ENCODE results near the gene PDCD1LG2.

DNA sequence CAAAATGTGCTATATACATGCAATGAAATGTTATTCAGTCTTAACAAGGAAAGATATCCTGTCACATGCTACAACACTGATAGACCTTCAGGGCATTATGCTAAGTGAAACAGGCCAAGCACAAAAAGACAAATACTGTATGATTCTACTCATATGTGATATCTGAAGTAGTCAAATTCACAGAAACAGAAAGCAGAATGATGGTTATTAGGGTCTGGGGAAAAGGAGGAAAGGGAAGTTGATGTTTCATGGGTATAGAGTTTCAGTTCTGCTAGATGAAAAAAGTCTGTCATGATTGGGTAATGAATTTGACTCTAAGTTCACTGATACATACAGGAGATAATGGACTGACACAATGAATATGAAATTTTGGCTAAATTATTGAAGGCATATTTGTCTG is 107.4 kb downstream of the PDCD1LG2 start:
- TF ChIP-seq, protein P1, sequence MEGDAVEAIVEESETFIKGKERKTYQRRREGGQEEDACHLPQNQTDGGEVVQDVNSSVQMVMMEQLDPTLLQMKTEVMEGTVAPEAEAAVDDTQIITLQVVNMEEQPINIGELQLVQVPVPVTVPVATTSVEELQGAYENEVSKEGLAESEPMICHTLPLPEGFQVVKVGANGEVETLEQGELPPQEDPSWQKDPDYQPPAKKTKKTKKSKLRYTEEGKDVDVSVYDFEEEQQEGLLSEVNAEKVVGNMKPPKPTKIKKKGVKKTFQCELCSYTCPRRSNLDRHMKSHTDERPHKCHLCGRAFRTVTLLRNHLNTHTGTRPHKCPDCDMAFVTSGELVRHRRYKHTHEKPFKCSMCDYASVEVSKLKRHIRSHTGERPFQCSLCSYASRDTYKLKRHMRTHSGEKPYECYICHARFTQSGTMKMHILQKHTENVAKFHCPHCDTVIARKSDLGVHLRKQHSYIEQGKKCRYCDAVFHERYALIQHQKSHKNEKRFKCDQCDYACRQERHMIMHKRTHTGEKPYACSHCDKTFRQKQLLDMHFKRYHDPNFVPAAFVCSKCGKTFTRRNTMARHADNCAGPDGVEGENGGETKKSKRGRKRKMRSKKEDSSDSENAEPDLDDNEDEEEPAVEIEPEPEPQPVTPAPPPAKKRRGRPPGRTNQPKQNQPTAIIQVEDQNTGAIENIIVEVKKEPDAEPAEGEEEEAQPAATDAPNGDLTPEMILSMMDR (IDR thresholded peaks at IDR 0.05; ENCODE audit: poor library complexity), result no peak
- TF ChIP-seq EZH2phosphoT487 (IDR thresholded peaks at IDR 0.05; ENCODE audit: low read depth, severe bottlenecking, unreplicated experiment), result no peak
- no peak for TF ChIP-seq EZH2 (IDR thresholded peaks at IDR 0.05; ENCODE audit: borderline replicate concordance)

Data from hepatocyte (in vitro differentiated cells).